Renal cortical epithelial cell (primary cell): Measurements from ENCODE around the gene FAM135A. TPM values are rescaled to one million over a fixed set of nuclear protein-coding genes. Genes with fewer than 3 reads are reported as not detected.
"Not testable (repeated sequence)": the region's sequence is repeated elsewhere in the genome, so short reads cannot be mapped to it uniquely, and the experiment has no call there.

Experiments used
- DNase-seq: peaks from one replicate; pipeline ENCODE4 v3.0.0-alpha.2; 2011; ENCODE audit warnings: low read depth
- total RNA-seq: library from RNA; depleted of rRNA; stranded (reverse); fragments of >200 nt; gene quantifications from 2 replicates; pipeline ENCODE4 v1.2.3, GENCODE V29; 2014

The FAM135A gene
- total RNA-seq, 1 donor from 2014 or later, result 52.6 TPM

- not testable (repeated sequence) for DNase-seq
Observed at GRCh38 chr6:70459699-70460098, 46.4 kb downstream of the FAM135A start.

- DNase-seq, result no peak
Observed at GRCh38 chr6:70470016-70470415, 56.7 kb downstream of the FAM135A start.

DNA sequence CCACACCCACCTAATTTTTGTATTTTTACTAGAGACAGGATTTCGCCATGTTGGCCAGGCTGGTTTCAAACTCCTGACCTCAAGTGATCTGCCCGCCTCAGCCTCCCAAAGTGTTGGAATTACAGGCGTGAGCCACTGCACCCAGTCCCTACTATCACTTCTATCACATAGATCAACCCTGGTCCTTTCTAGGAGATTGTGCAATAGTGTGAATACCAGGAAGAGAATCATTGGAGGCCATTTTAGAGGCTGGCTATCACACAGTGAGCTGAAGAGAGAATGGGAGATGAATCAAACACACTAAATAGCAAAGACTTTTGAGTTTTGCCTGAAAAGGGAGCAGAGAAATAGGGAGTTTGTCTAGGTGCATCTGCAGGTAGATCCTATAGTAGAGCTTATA is 57.2 kb downstream of the FAM135A start:
- DNase-seq, result not testable (repeated sequence)

DNA sequence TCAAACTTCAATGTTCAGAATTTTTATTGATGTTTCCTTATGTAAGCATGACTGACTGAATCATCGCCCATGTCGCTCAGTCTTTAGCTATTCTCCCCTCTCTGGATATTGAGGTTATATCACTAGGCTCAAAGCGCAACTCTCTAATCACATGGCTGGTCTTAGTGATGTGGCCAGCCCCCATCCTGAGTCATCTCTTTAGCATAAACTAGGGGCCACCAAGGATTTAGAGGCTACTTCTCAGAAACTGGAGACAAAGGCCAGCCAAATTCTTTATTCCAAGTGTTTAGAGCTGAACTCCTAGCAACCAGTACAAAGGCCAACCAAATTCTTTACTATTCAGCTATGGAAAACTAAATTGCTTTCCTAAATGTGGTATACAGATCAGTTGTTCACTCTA is 61.4 kb downstream of the FAM135A start:
- peak; percentile 14 for DNase-seq

DNA sequence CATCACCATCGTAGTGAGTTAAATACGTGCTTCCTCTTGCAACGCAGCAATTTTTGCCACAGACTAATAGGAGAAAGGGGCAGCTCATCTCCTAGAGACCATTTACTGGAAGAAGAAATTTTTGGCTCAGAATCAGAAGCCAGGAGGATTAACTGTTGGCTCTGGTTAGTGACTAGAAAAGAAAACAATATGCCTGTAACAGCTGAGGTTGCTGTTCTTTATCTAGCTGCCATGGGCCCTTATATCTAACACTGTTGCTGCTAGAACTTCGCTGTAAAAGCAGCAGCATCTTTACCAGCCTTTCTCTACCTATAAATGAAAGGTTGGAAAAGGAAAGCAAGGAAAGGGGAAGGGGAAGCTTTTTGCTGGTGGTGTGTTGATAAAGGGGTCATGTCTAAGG is 65.9 kb downstream of the FAM135A start:
- peak; percentile 30 for DNase-seq

DNA sequence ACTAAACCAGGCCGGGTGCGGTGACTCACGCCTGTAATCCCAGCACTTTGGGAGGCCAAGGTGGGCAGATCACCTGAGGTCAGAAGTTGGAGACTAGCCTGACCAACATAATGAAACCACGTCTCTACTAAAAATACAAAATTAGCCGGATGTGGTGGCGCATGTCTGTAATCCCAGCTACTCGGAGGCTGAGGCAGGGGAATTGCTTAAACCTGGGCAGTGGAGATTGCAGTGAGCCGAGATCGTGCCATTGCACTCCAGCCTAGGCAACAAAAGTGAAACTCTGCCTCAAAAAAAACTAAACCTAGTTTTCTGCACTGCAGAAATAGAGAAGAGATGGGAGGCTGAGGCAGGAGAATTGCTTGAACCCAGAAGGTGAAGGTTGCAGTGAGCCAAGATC is 73.3 kb downstream of the FAM135A start:
- not testable (repeated sequence) for DNase-seq

DNA sequence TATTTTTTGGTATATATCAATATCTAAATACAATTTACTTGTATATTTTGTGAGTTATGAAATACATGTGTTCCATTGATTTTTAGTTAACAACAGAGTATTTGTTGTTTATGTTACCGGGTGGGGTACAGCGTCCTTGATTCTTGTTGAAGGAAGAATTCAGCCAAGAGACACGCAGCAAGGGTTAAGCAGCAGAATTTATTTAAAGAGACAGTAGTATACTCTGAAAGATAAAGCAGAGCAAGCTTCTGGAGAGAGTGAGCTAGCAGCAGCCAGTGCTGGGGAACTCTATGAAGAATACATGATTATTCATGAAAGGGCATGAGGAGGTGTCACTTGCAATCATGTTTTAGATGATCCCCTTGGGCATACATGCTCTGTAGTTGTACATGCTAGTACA is 76.1 kb downstream of the FAM135A start:
- DNase-seq, result no peak

GRCh38 chr6:70494833-70495232 is 81.5 kb downstream of the FAM135A start:
- no peak for DNase-seq

GRCh38 chr6:70495790-70496189 is 82.5 kb downstream of the FAM135A start:
- not testable (repeated sequence) for DNase-seq

DNA sequence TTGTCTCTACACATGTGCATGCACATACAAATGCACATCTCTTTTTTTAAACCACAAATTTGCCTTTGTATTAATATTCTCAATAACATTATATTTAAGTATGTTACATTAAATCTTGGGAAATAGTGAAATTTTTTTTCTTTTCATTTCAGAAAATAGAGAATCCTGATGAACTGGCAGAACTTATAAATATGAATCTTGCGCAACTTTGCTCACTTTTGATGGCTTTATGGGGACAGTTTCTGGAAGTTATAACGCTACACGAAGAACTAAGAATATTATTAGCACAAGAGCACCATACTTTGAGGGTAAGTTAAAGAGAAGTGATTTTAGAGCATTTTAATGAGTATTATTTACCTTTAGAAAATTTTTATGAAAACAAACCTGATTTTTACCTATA is 89.2 kb downstream of the FAM135A start:
- no peak for DNase-seq

GRCh38 chr6:70503813-70504465 is 90.6 kb downstream of the FAM135A start:
- no peak for DNase-seq

GRCh38 chr6:70506321-70506720 is 93.0 kb downstream of the FAM135A start:
- no peak for DNase-seq

- DNase-seq, result no peak
Observed at GRCh38 chr6:70507161-70507560, 93.9 kb downstream of the FAM135A start.

GRCh38 chr6:70508953-70509352 is 95.6 kb downstream of the FAM135A start:
- DNase-seq, result no peak

GRCh38 chr6:70510600-70510999 is 97.3 kb downstream of the FAM135A start:
- DNase-seq, result no peak

GRCh38 chr6:70518723-70519122 is 105.4 kb downstream of the FAM135A start:
- no peak for DNase-seq

GRCh38 chr6:70520575-70520974 is 107.3 kb downstream of the FAM135A start:
- peak; percentile 13 for DNase-seq

GRCh38 chr6:70524721-70525286 is 111.5 kb downstream of the FAM135A start:
- DNase-seq, result no peak

- DNase-seq, result no peak
Observed at GRCh38 chr6:70527071-70527737, 113.9 kb downstream of the FAM135A start.

DNA sequence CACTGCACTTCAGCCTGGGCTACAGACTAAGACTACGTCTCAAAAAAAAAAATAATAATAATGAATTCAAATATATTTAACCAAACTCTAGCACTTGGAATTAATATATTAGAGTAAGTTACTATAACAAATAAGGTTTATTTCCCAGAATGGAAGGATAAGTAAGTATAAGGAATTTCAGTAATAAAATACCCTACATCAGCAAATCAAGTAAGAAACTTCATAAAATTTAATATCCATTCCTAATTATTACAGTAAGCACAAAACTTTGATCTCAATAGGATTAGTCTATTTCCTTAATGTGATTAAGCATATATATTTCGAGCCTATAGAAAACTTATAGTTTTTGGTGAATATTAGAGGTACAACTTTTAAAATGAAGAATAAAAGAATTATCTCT is 116.7 kb downstream of the FAM135A start:
- DNase-seq, result no peak

GRCh38 chr6:70531133-70531532 is 117.8 kb downstream of the FAM135A start:
- no peak for DNase-seq

- no peak for DNase-seq
Observed at GRCh38 chr6:70537266-70537665, 124.0 kb downstream of the FAM135A start.

DNA sequence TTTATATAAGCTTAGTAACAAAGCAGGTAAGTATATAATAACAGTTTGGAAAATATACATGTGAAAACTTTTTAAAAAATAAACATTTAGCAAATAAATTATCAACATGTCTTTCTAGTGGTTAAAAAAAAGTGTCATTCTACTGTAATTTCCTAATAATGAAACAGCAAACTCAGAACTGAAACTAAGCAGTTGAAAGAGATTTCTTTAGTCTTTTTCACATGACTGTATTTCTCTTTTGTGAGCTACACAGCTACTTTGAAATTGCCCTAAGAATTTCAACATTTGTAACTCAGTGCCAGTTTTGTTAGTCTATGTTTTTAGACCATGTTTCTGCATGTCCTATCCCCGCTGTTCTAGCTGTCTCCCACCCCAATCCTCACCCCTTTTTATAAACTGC is 125.1 kb downstream of the FAM135A start:
- DNase-seq, result no peak
